ENCODE measurements around the gene CDK5RAP2. TPM values are rescaled to one million over a fixed set of nuclear protein-coding genes. Genes with fewer than 3 reads are reported as not detected.

CDK5RAP2 gene
- total RNA-seq, 1 experiment from 2014 or later = 56.4 TPM

- Mint-ChIP-seq H3K36me3 (ENCODE audit: insufficient read depth in 1 of 3, low read depth in 3 of 3) (peaks cover 28 to 44% (median 28%) of the 10 kb centered on the region in 3 experiments), H3K27me3 (ENCODE audit: low read depth) (no peaks in the 10 kb centered on the region), H3K9me3 (no peaks in the 10 kb centered on the region), H3K4me1 (peaks cover 0 to 5% of the 10 kb centered on the region in 2 experiments; a peak in 1 of 4 replicates), H3K27ac (no peak overlapping the region; a peak in 1 of 7 replicates), H3K4me3 (no peak overlapping the region)
- Histone ChIP-seq H2AFZ (ENCODE audit: low read length) (no peak overlapping the region), H3K18ac (ENCODE audit: insufficient read length, low read depth, low read length) (no peak overlapping the region), H3K9me3 (ENCODE audit: control insufficient read depth, low read depth, low read length) (no peaks in the 10 kb centered on the region), H2BK120ac (ENCODE audit: low read depth, low read length, poor library complexity, severe bottlenecking) (no peak overlapping the region), H2BK12ac (ENCODE audit: insufficient read length, low read depth, low read length) (no peak overlapping the region), H3K9ac (ENCODE audit: extremely low read depth, insufficient read length, low read length) (no peak overlapping the region), H2AK5ac (ENCODE audit: insufficient read length, low read length) (no peak overlapping the region), H3K4ac (ENCODE audit: low read depth, low read length) (no peak overlapping the region), H4K8ac (replicated peaks; ENCODE audit: insufficient read length, low read depth, low read length) (no peak overlapping the region), H3K27me3 (ENCODE audit: insufficient read depth, low read length) (no peaks in the 10 kb centered on the region), H3K56ac (ENCODE audit: insufficient read length, low read depth, low read length) (no peak overlapping the region), H2BK20ac (ENCODE audit: low read depth, low read length, poor library complexity, severe bottlenecking) (no peak overlapping the region), H3K79me2 (ENCODE audit: insufficient read depth, low read length) (no peaks in the 10 kb centered on the region), H2BK5ac (ENCODE audit: insufficient read length, low read length) (no peak overlapping the region), H3T11ph (ENCODE audit: low read length) (no peak overlapping the region), H3K23ac (ENCODE audit: insufficient read length, low read depth, low read length) (no peak overlapping the region), H3K4me2 (ENCODE audit: insufficient read depth, insufficient read length, low read length) (no peak overlapping the region), H4K20me1 (ENCODE audit: control insufficient read depth, insufficient read depth, insufficient read length) (no peaks in the 10 kb centered on the region), H2BK15ac (ENCODE audit: low read depth, low read length) (no peak overlapping the region), H3K4me1 (ENCODE audit: insufficient read depth, low read length) (no peaks in the 10 kb centered on the region), H3K23me2 (ENCODE audit: insufficient read length, low read depth, low read length, poor library complexity, severe bottlenecking) (no peaks in the 10 kb centered on the region), H3K79me1 (ENCODE audit: insufficient read depth, low read depth, low read length, poor library complexity, severe bottlenecking) (no peaks in the 10 kb centered on the region), H3K27ac (ENCODE audit: insufficient read length, low read depth, low read length) (no peak overlapping the region), H4K5ac (ENCODE audit: insufficient read length, low read depth, low read length) (no peak overlapping the region), H3K14ac (ENCODE audit: insufficient read depth, low read length) (no peak overlapping the region), H4K91ac (ENCODE audit: insufficient read length, low read depth, low read length) (no peak overlapping the region)
- TF ChIP-seq CTCF (conservative IDR thresholded peaks at IDR 0.05) = no peak
- DNase-seq = no peak
- WGBS (ENCODE audit: extremely low coverage, insufficient read length, low lambda C conversion rate) = no CpG with 5 or more reads among the region's 4 CpGs
Measured at GRCh38 chr9:120433701-120434100, 146.3 kb downstream of the CDK5RAP2 start.

Data from H9 (cell line).